HG03439 (cell line): ENCODE measurements around the gene KCNN3.

ENCODE experiments used
- ATAC-seq: cut with Tn5 transposase; IDR thresholded peaks from one replicate; pipeline ENCODE4 v1.9.1; 2021; ENCODE audit warnings: mild to moderate bottlenecking, moderate library complexity; ENCODE audit not compliant: unreplicated experiment

Gene KCNN3

DNA sequence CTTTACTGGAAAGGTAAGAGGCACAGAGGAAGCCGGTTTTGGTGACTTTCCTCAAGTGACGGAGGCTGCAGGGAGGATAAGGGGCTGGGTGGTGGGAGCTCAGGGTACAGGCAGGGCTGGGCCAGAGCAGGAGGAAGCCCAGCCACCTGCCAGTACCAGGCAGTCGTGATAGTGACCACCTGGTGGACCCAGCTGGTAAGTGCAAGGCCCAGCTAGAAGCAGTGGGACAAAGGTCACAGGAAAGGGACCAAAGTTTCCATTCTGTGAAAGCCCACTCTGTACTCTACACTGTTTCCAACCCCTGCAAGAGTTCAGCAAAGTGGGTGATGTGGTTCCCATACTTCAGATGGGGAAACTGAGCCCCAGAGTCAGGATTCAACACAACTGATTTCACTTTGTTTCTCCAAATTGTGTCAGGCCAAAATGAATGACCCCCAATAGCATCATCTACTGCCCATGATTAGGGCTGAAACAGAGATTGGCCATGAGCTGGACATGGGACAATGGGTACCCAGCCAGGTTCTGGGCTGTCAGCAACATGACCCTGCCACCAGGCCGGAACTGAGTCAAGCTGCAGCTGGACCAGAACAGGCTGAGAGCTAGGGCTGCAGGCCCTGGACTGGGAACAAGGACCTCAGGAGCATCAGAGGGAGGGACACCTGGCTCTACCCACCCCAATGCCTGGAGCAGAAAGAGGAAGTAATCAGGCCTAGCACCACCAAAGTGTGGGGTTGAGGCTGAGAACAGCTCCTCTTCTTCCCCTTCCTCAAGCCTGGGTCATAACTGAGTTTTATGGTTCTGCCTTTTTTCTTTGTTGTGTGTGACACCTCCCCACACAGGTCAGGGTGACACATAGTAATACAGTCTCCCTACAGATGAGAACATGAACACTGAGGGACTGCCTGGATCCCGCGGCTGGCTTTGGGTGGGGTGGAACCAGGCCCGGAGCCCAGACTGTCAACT, 50.2 kb downstream of the KCNN3 start:
- no peak for ATAC-seq

DNA sequence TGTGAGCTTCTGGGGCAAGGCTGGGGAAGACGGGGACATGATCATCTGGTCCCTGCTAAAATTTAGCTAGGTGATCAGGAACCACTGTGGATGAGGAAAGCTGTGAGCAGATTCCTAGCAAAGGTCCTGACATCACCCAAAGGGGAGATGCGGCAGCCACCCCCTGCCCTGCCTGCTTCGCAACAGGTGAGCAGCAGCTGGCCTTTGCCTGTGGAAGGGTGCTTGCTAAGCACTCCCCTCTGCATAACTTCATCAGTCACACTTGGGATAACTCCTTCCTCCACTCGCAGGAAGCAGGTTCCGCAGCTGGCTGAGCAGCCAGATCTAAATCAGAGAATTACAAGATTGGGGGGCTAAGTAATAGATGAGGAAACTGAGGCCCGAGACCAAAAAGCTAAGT, 51.2 kb downstream of the KCNN3 start:
- no peak for ATAC-seq

DNA sequence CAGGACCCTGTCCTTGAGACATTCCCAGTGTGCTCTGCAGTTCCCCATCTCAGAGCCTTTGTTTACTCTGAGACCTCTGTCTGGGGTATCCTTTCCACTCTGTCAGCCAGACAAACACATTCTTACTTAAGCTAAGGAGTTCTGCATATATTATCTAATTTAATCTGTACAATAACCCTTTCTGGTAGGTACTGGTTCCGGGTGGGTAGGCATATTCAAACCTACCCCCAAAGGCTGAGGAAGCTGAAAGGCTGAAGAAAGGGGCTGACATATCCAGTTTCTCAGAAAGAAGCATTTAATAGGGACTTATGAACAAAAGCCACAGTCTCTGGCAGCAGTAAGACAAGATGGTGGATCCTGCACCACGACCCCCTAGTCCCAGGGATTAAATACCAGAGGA, 53.1 kb downstream of the KCNN3 start:
- ATAC-seq: no peak

DNA sequence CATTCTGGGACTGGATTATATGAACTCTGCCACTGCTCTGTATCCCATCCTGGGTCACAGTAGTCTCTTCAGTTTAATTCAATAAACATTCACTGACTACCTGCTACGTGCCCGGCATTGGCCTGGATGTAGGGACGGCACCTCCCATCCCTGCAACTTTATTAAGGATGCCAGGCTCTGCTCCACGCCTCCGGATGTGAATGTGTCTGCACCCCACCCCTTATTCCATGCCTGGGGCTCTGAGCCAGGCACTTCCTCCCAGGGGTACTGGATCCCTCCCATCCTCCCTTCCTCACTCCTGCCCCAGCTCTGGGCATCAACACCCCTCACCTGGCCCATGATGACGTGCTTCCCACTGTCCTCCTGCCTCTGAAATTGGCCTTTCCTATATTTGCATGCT, 53.7 kb downstream of the KCNN3 start:
- ATAC-seq: no peak

DNA sequence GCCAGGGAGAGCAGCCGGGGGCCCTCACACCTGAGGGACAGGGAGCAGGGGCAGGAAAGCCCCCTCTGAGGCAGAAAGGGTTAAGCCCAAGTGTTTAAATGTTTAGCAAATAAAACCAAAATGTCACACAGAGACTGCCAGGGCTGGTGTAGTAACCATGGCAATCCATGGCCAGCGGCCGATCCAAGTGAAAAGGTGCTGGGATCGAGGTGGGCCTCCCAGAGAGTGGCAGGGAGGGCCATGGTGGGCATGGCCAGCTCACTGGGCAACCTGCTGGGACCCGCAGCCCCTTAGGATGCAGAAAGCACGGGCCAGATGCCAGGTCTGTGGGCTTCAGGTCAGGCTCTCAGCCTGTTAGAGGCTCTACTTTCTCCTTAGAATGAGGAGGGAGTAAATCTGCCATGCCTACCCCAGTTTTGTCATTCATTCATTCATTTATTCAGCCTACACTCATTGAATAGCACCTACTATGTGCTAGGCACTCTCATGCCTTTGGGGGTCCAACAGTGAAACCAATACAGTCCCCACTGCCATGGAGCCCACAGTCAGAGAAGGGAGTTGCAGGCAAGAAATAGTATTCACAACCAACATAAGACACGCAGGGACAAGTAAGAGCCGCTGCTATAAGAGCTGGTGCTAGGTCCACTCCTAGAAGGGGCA, 56.1 kb downstream of the KCNN3 start:
- ATAC-seq: no peak

DNA sequence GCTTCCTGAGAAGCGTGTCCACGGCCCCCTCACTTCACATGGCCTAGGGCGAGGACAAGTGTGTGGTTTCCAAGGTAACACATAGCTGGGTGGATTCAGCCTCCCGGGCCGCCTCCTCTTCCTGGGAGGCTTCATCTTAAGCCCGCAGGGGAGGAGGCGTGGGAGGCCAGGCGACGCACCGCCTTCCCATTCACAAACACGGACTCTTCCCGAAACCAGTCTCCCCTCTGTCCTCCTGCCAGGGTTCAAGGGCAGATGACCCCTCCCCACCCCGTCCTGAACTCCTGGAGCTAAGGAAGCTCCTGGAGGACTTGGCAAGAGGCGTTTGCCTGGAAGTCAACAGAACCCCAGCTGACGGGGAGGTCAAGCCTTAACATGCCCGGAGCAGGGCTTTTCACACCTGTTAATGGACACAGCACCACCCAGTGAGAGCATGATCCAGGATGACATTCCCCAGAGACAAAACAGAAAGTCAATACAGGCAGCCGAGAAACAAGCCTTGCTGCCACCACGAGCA, 56.7 kb downstream of the KCNN3 start:
- no peak for ATAC-seq

DNA sequence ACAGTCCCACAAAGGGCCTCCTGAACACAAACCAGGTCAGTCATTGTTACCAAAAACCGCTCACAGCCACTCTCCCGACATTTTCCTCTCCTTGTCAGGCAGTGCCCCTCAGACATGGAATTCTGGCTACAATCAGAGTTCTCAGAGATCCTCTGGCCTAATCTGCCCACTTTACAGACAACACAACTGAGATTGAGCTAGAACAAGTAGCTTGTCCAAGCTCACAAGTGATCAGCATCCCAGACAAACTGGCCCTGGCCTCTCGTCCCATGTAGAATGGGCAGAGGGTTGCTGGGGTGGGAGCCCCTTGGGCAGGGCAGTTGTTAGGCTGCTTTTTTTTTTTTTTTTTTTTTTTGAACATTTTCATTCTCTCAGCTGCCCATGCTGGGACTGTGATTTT, 57.2 kb downstream of the KCNN3 start:
- no peak for ATAC-seq

DNA sequence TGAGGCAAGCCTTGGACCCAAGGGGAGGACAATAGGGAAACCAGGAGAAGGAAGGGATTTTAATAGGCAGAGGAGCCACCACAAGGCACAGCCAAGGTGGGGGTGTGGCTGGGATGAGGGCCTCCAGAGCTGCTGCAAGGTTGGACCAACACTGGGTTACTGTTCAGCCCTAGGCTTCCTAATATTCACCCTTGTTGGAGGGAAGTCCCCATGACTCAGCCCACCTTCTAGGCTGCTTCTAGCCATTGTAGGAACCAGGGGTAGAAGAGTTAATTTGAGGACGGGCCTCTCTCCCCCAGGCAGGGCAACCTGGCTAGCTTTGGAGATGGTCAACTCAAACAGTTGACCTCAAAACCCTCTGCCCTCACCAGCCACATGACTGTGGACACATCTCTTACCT, 59.5 kb downstream of the KCNN3 start:
- no peak for ATAC-seq

DNA sequence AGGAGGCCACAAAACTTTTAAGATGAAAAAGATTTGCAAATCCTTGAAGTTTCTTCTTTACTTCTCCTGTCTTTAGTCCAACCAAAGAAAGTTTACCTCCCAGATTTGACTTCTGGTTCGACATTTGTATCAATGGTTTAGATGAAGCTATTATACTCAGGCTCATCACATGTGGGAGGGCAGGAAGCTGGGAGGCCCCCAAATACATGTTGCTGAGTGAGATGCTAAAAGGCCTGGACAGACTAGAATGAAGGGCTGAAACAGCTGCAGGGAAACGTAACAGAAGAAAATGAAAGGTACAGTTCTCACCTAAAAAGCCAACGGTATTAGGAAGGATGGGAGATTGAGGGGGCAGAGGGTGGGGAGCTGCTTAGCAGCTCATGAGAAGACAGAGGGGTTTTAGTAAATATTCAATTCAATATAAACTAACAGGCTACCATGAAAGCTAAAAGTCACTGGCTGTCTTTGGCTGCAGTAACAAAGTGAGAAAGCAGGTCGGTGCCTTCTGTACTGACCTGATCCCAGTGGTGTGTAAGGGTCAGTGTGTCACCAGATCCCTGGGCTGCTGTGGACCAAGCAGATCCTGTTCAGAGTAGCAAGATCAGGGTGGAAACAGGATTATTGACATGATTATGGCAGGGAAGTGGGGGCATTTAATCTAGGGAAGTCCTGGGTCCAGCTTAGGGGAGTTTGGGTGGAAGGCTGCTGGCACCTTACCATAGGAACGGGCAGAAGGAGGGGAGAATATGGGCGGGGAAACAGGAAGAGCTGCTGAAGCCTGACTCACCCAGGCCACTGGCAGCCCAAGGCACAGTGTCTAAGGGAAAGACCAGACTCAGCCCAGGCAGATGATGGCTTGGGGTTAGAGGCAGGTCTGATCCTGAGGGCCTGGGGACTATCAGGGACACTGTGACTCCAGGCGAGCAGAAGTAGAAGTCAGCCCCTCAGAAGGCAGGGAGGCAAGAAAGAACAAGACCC, 60.4 kb downstream of the KCNN3 start:
- no peak for ATAC-seq

DNA sequence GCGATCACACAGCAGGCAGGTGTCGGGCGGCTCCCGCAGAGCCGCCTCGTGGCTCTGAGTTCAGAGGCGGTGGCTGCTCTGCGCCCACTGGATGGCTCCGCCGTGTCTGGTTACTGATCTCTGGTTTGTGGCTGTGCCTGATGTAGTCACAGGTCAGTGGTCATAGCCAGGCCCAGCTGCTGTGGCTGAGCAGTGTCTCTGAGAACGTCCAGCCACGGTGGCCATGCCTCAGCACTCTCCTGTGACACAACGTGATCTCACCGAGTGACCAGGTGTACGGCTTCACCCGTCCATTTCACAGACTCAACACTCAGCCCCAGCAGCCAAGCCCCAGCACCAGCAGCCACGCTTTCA, 61.2 kb downstream of the KCNN3 start:
- no peak for ATAC-seq

DNA sequence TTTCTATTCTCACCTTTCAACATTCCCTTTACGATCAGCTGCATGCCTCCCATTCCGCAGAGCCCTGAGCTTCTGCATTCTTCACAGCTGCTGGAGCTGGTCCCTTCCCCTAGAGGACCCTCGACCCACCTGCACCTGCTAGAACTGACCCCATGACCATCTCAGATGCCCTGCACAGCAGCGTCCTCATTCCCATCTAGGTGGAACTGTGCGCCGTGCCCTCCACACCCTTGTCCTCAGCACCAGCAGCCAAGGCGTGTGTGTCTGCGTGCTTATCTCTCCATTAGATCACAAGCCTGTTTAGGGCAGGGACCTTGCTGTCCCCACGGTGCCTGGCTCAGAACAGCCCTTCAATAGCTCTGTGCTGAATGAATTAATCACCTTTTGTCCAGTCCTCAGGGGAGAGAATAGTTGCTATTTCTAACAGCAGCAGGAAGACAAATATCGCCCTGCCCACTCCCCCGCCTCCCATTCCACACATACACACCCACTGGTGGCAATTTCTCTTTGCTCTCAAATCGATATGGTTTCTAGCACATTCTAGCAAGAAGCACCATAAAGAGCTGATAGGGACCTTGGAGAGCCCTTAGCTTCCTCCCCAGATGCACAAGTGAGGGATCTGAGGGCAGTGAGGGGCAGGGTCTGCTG, 61.7 kb downstream of the KCNN3 start:
- no peak for ATAC-seq

DNA sequence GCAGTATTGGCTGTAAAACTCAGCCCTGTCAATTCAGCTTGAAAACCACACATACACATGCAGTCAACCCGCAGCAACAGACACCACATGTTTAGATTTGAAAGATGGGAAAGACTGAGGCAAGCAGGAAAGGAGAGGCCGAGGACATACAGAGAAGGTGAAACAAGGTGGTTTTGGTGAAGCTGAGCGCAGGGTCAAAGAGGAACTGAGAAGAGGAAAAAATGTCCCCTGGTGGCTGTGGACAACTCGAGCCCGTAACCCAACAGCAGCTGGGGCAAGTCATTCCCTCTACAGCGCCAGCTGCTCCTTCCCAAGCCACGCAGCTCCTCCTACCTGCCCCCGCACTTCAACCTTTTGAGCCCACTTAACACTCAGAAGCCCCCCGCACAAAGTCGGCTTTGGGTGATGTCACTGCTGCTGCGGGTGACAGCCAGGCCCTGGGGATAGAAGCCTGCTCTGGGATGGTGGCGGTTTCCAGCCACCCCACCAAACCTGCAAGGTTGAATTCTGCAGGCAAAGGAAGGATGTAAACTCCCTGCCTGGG, 63.0 kb downstream of the KCNN3 start:
- peak; percentile 75 for ATAC-seq

DNA sequence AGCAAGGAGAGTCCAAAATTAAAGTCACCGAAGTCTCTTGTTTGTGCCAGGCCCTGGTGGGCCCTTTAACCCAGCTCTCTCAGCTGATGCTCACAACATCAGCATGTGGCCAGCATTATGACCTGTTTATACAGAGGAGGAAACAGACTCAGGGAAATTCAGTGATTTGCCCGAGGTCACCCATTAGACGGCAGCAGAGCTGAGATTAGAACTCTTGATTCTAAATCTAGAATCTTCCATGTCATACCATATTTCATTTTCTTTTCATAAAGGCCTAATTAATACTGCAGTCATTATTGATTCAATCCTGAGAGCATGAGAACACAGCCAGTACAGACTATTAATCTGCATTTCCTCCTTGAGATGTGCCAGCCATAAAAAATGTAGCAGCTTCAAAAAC, 63.7 kb downstream of the KCNN3 start:
- no peak for ATAC-seq

DNA sequence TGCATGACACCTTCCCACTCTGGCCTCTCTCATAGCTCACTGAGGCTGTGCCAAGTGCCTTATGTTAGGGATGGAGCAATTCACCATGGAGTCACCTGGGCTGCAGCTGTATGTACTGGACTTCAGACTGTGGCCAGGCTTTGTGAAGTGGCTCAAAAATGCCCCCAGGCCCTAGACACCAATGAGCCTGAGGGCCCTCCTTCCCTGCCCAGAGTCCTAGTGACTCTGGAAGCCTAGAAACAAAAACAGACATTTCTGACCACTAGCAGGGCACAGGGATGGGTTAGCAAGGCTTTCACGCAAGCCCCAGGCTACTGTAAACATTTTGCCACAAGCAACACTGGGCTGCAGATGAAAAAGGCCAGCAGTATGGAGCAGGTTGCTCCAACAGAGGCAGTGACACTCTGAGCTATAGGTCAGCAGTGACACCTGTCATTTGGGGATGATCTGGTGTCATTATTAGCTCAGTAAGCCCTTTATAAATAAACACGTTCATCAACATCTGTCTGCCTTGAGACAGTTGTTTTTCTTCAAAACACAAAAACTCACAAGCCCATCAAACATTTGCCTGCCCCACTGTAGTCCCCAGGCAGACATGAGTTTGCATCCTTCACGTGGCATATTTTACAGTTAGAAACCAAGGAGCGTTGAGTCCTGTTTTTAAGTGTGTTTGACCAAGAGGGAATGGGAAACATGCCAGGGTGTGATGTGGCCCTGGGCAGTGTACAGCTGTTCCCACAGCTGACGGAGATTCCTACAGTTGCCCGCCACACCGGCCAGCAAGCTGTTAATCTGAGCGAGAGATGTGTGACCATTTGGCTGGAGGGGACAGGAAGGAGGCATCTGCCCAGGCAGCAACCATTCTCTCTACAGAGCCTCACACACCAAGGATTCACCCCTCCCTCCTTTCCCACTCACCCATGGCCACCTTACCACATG, 66.8 kb downstream of the KCNN3 start:
- ATAC-seq: no peak

DNA sequence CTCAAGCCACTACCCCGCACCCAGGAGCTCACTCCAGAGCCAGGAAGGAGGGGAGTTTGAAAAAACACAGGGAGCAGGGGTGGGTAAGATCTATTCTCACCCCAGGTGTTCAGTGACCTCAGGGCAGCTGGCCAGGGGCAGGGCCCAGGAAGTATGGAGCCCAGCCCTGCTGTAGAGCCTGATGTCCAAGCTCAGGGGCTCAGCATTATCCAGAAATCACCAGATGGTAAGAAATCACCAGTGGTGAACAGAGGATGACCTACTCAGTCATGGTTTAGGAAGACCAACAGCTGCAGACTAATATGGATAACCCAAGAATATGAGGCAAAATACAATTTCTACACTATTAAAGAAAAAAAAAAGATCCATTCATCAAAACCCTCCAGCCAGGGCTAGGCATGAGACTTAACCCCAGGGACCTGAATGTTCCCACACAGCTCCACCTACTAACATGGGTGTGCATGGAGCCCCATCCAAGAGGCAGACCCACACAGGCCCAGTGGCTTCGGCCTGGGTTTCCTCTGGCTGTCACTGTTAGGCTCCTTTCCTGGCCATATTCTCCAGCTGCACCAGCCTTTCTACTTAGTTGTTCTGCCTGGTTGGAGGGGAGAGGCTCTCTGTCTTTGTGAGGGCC, 67.6 kb downstream of the KCNN3 start:
- no peak for ATAC-seq

DNA sequence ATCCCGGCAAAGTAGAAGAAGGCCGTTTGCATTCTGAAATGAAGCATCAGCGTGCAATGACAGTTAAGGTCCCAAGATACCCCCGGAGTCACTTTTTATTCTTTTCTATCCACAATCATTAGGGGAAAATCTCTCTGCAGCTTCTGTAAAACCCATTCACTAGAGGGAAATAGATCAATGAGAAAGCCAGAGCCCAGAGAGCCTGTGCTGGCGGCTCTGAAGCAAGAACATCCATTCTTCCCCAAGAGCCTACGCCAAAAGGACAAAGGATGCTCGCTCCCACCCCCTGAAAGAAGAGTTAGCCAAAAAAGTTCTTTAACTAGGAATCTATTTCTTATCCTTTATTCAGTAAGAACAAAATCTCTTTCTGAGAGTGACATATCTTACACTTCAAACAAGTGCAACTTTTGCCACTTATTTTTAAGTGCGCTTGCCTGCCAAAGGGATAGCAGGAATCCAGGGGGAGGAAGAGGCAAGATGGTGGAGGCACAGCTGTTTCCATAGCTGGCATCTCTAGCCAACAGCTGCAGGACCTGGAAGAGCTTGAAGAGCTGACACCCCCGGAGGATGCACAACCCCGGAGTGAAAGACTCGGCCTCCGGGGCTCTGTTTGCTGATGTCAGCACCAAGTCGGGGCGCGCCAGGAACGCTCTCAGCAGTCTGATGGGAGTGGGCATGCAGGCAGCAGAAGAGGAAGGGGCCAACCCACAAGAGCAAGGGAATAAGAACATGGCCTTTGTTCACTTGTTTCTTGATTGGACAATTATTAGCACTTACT, 68.7 kb downstream of the KCNN3 start:
- ATAC-seq: no peak

DNA sequence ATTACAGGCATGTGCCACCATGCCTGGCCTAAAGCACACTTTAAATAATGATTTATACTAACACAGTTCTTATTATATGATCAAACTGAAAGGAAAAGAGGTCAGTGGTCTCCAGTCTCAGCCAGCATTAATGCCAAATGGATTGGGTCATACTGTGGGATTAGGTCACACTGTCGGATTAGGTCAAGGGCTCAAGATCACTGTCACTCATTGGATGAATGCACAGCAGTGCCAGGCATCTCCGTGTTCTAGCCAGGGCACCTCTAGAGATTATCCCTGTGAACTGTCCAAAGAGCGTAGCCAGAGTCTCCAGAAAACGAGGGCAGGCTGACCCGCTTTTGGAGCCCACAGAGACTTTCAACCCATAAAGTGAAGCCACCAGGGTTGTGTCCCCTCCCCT, 70.9 kb downstream of the KCNN3 start:
- no peak for ATAC-seq

DNA sequence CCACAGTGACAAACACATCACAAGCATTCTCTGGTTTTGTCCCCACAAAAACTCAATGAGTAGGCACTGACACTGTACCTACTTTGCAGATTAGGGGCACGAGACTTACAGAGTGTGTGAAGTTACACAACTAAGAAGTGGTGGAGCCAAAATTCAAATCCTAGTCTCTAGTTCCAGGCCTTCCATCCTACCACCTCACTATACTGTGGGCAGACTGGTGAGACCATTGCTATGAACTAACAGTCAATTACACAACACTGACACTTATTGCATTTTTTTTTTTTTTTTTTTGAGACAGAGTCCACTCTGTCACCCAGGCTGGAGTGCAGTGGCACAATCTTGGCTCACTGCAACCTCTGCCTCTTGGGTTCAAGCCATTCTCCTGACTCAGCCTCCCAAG, 71.4 kb downstream of the KCNN3 start:
- no peak for ATAC-seq
